HG03439 (cell line): Measurements from ENCODE around the gene FEM1B.
A peak's percentile ranks its signal among the peaks of the same experiment; 100 is the strongest.
"Not testable (repeated sequence)": the region's sequence is repeated elsewhere in the genome, so short reads cannot be mapped to it uniquely, and the experiment has no call there.

Experiments used
- ATAC-seq: cut with Tn5 transposase; IDR thresholded peaks from one replicate; pipeline ENCODE4 v1.9.1; 2021; ENCODE audit warnings: mild to moderate bottlenecking, moderate library complexity; ENCODE audit not compliant: unreplicated experiment

FEM1B gene

DNA sequence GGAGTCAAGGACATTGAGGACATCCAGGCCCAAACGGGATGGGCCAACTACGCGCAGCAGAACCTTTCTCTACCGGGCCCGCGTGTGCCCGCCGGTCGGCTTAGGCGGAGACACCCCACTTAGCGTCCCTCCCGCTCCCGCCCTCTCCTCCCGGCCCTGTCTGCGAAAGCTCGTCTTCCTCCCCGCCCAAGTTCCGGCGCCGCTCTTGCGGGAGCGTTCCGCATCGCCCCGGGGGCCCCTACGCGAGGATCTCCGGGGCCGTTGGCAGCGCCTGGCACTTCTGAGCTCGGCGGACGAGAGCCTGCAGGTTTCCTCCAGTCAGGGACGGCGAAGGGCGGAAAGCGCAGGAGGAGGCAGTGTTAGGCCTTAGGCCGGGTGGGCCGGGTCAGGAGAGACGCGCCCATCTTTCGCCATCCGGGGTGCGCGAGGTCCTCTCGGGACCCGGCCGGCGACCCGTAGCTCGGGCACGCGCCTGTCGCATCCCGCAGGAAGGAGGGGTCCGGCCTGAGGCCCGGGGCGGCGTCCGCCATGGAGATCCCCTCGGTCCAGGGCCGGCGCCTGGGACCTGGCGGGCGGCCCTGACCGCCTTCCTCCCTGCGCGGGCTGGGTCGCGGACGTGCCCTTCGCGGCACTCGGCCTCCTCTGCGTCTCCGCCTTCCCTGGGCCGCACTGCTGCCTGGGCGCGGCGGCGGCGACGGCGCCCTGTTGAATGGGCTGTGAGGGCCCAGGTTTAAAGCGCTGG lies at the start of gene FEM1B:
Gene FEM1B, plus strand, starts transcription at position 143 of the 742 bp plus-strand sequence. CDS start 673 bp downstream, outside the sequence.
- peak; percentile 79 for ATAC-seq

DNA sequence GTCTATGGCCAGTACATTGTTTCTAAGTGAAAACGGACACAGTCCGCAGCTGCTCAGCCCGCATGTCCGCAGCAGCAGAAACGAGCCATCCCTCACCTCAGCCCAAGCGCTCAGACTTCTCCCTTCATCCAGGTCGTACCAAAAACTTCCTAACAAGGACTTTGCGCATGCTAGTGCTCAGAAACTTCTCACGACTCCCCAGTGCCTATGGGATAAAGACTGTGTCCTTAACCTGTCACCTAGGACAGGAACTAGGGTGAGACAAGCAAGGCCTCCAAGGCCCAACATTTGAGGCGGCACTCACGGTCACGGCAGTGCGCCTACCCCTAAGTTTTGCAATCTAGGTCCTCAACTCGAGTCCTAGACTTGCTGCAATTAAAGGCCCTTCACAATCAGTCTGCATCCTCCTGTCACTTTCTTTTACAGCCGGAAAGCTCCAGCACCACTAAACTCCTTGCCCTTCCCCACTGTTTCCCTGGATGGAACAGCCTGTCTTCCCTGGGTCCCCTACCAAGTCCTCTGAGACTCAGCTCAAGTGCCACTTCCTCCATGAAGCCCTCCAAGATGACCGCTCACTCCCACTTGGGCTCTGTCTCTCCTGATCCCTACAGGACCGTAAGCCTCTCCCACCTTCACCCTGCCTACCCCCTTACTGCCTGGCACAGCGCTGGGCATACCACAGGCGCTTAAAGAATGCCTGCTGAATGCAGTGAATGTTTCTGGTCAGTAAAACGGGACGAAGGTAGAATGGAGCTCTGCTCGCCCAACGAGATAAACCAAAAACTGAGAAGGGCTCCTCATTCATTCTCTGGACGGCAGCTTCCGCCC lies 49.2 kb upstream of the FEM1B start:
- ATAC-seq = no peak

DNA sequence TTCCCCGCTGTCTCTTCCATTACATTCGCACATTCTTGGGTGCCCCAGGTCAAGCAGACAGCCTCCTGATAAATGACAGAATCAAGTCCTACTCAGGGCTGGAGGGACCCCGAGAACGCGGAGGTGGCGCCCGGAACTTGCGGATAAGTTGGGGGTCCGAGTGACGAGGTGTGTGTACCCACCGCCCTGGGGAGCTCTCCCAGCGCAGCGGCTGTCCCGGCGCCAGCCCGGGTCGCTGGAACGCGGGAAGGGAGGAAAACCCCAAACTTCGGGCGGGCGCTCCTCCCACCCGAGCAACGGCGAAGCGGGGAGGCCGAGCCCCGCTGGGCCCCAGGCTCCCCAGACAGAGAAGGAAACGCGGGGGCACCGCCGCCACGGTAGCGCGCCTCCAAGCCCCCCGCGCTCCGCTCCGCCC lies 48.6 kb upstream of the FEM1B start:
- ATAC-seq = no peak

- peak; percentile 75 for ATAC-seq
Observed at GRCh38 chr15:68229386-68230156, 48.0 kb upstream of the FEM1B start, which contains the start of gene CLN6. CLN6 (minus strand) TSS chr15:68229728; CDS start chr15:68229584, 144 bp downstream.

GRCh38 chr15:68230157-68231100 lies 47.1 kb upstream of the FEM1B start:
- no peak for ATAC-seq

- ATAC-seq = no peak
Observed at GRCh38 chr15:68231102-68231818, 46.3 kb upstream of the FEM1B start.

GRCh38 chr15:68232449-68232848 lies 45.1 kb upstream of the FEM1B start:
- no peak for ATAC-seq

DNA sequence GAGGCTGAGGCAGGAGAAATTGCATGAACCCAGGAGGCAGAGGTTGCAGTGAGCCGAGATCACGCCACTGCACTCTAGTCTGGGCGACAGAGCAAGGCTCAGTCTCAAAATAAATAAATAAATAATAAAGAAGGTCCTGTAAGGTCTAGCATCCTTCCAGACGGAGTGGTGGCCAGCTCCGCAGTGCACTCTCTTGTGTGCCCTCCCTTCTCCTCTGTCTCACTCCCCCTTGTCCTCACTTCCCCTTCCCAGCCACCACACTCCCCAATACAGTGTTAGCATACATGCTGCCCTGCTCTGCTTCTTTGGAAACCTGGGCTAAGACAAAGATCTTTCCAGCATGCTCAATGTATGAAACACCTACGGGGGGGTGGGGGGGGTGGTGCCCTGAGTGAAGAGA lies 44.6 kb upstream of the FEM1B start:
- ATAC-seq = no peak

DNA sequence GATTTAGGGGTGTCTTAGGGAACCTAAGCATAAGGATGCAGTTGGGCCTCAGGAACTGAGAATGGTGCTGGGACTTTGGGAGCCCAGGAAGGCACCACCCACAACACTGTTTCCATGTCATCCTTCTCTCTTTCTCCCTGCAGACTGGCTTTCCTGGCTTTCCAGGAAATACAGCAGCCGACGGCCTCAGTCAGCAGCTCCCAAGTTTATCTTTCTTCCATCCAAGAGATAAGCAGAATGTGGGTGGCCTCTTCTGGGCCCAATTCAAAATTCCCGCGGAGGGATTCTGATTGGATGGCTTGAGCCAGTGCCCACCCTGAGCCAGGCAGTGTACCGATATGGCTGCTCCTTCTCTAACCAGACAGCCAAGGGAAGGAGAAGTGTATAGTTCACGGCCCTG lies 43.5 kb upstream of the FEM1B start:
- ATAC-seq = no peak

DNA sequence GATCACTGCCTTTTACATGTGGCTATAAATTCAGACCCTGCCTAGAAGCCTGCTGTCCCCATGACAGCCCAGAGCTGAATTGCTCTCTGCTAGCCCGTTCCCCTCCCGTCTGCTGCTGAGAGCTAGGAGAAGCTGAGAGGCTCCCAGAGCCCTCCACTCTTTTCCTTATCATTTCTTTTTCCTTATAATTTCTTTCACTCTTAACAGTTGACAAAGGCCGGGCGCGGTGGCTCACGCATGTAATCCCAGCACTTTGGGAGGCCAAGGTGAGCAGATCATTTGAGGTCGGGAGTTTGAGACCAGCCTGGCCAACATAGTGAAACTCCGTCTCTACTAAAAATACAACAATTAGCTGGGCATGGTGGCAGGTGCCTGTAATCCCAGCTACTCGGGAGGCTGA lies 43.0 kb upstream of the FEM1B start:
- ATAC-seq = not testable (repeated sequence)

- ATAC-seq = no peak
Observed at GRCh38 chr15:68235022-68235421, 42.5 kb upstream of the FEM1B start.

DNA sequence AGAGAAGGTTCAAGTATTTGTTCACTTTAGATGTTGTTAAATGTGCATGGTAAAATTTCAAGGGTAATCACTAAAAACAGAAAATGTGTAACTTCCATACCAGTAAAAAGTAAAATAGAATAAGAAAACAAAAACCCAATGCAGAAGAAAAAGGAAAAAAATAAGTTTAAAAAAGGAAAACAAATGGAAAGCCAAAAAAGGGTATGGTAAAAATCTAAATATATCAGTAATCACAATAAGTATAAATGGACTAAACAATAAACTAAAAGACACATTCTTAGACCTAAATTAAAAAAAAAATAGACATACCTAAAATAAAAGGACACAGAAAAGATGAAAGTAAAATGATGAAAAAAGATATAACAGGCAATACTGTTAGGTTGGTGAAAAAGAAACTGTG lies 38.5 kb upstream of the FEM1B start:
- ATAC-seq = no peak

GRCh38 chr15:68241088-68241935 lies 36.2 kb upstream of the FEM1B start:
- ATAC-seq = no peak

- ATAC-seq = no peak
Observed at GRCh38 chr15:68244235-68244634, 33.3 kb upstream of the FEM1B start.

GRCh38 chr15:68249058-68249713 lies 28.4 kb upstream of the FEM1B start:
- ATAC-seq = no peak

- no peak for ATAC-seq
Observed at GRCh38 chr15:68252925-68253534, 24.5 kb upstream of the FEM1B start.

GRCh38 chr15:68256675-68257450 lies 20.7 kb upstream of the FEM1B start:
- no peak for ATAC-seq
